IPS-15b (cell line): ENCODE results near the gene ADAMTS14.

Experiments
- H3K27me3 ChIP-seq: one replicate; pipeline ENCODE4 v1.6.1; 2013; ENCODE audit warnings: low read length; ENCODE audit not compliant: control insufficient read depth, insufficient read depth
- H3K36me3 ChIP-seq: one replicate; pipeline ENCODE4 v1.6.1; 2013; ENCODE audit warnings: low read length; ENCODE audit not compliant: control insufficient read depth, insufficient read depth
- H3K4me1 ChIP-seq: one replicate; pipeline ENCODE4 v1.6.1; 2013; ENCODE audit warnings: mild to moderate bottlenecking, low read length; ENCODE audit not compliant: control insufficient read depth, insufficient read depth
- H3K4me3 ChIP-seq: one replicate; pipeline ENCODE4 v1.5.1; 2013; ENCODE audit warnings: low read depth, low read length
- H3K9ac ChIP-seq: one replicate; pipeline ENCODE4 v1.6.1; 2013; ENCODE audit warnings: low read depth, mild to moderate bottlenecking, low read length
- H3K9me3 ChIP-seq: one replicate; pipeline ENCODE4 v1.6.1; 2013; ENCODE audit warnings: mild to moderate bottlenecking, low read length; ENCODE audit not compliant: control insufficient read depth, insufficient read depth

The ADAMTS14 gene

DNA sequence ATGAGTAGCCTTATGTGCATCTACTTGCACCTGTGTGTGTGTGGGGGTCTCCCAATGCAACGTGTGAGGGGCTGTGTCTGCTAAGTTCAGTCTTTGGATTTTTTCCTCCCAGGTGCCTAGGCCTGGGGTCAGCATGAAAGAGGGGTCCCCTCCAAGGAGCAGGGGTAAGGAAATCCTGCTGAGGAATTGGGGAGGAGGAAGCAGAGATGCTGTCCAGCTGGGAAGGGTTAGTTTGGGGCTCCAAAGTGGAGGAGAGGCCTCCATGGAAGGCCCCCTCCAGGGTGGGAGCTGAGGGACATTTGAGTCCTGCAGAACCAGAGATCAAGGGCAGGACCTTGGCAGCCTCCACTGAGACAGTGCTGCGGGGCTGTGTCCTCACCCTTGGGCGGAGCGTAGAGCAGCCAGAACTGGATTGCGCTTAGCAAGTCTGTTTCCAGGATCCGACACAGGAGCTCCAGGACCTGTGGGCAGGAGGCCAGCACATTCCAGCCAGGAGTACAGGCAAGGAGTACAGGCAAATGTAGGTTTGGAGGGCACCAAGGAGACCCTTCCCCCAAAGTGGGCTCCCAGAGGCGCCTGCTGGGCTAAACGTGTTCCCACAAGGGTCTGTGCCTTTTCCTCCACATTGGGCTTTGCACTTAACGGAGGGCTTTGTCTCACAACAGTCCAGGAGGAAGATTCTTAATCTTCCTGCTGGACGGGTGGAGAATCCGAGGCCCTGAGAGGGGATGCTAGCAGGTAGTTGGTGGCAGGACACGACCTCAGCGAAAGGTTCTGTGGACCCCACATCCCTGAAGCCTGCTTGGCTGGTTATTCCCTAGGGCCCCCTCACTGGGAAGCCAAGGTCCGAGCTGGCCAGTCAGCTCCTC is 102.7 kb downstream of the ADAMTS14 start:
- Histone ChIP-seq H3K4me3 (no peak overlapping the region), H3K9me3 (no peaks in the 10 kb centered on the region), H3K9ac (no peak overlapping the region), H3K36me3 (no peaks in the 10 kb centered on the region), H3K4me1 (no peaks in the 10 kb centered on the region), H3K27me3 (no peaks in the 10 kb centered on the region)

DNA sequence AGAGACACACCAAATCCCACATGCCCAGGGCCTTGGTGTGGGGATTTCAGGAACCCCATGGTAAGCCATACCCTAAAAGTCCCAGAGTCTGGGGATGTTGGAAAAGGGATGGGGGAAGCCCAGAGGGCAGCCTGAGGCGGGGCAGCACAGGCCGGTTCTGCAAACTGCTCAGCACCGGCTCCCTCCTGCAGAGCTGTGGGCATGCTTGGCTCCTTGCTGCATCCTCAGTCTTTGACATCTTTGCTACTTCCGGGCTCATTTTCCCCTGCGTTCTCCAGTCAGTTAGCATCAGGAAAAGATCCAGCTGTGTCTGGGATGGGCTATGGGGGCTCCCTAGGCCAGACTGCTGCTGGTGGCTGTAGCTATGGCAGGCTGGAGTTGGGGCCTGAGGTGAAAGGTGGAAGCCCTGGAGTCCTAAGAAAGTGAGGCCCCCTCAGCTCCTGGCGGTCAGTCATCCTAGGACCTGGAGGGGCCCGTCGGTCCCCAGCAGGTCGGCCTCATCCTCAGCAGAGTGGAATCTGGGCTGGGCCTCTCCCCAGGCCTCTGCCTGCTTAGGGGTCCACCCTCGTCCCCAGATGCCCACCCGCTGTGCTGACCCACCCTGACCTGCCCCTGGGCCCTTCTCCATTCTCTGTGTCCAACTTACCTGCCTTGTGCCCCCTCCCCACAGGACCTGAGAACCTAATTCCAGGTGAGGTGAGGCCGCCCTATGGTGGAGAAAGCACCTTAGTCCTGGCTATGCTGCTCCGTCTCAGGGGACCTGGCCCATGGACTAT is 103.6 kb downstream of the ADAMTS14 start:
- H3K4me3 ChIP-seq = no peak overlapping the region

GRCh38 chr10:70776455-70777005 is 104.2 kb downstream of the ADAMTS14 start:
- Histone ChIP-seq H3K9ac (no peak overlapping the region), H3K9me3 (no peaks in the 10 kb centered on the region), H3K36me3 (no peaks in the 10 kb centered on the region), H3K27me3 (no peaks in the 10 kb centered on the region), H3K4me3 (no peak overlapping the region), H3K4me1 (no peaks in the 10 kb centered on the region)

More for the DNA sequence above, 103.6 kb downstream of the ADAMTS14 start:
- no peak overlapping the region for H3K9ac ChIP-seq
- H3K4me1 ChIP-seq = no peaks in the 10 kb centered on the region
- H3K27me3 ChIP-seq = no peaks in the 10 kb centered on the region
- no peaks in the 10 kb centered on the region for H3K9me3 ChIP-seq
- no peaks in the 10 kb centered on the region for H3K36me3 ChIP-seq

DNA sequence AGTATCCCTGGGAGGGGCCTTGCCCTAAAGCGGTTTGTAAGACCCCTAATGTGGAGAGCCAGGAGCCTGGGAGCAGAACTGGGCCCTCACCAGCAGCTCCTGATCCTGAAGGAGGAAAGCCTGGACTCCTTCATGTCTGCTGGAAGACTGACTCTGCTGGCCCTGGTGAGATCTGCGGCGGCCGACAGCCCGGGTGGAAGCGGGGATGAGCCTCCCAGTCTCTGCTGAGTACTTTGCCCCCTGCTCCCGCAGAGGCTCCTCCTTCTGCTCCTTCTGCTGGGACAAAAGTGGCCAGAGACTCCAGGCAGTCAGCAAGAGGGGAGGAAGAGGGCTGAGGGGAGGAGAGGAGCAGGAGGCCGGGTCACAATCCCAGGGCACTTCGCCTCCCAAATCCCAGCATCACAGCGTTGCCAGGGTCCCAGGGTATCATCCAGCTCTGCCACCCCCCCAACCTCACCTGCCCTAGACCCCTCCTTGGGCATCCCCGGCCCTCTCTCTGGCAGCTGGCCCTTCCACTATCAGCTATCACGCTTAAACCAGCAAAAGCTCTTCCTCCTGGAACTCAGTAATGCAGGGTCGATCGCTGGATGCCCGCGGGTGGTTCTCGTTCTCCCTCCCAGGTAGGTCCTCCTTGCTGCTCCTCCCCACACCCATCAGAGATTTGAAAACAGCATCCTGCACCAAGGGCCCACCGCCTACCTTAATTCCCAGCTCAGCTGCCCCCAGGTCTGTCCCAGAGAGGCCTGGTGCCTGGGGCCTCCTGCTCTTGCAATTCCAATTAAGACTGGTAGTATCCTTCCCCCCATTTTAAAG is 105.0 kb downstream of the ADAMTS14 start:
- no peaks in the 10 kb centered on the region for H3K36me3 ChIP-seq
- H3K9me3 ChIP-seq = no peaks in the 10 kb centered on the region
- no peak overlapping the region for H3K9ac ChIP-seq
- no peak overlapping the region for H3K4me3 ChIP-seq
- H3K27me3 ChIP-seq = no peaks in the 10 kb centered on the region
- H3K4me1 ChIP-seq = no peaks in the 10 kb centered on the region

- Histone ChIP-seq H3K9ac (no peak overlapping the region), H3K36me3 (no peaks in the 10 kb centered on the region), H3K4me3 (no peak overlapping the region), H3K4me1 (no peaks in the 10 kb centered on the region), H3K27me3 (no peaks in the 10 kb centered on the region), H3K9me3 (no peaks in the 10 kb centered on the region)
These were observed 106.1 kb downstream of the ADAMTS14 start for GRCh38 chr10:70778267-70778924.

- Histone ChIP-seq H3K9ac (no peak overlapping the region), H3K36me3 (no peaks in the 10 kb centered on the region), H3K9me3 (no peaks in the 10 kb centered on the region), H3K4me3 (no peak overlapping the region), H3K27me3 (no peaks in the 10 kb centered on the region), H3K4me1 (no peaks in the 10 kb centered on the region)
These were observed 106.8 kb downstream of the ADAMTS14 start for GRCh38 chr10:70779088-70779487.

GRCh38 chr10:70779511-70780369 is 107.4 kb downstream of the ADAMTS14 start:
- Histone ChIP-seq H3K27me3 (no peaks in the 10 kb centered on the region), H3K9ac (no peak overlapping the region), H3K4me1 (no peaks in the 10 kb centered on the region), H3K36me3 (no peaks in the 10 kb centered on the region), H3K4me3 (no peak overlapping the region), H3K9me3 (no peaks in the 10 kb centered on the region)

DNA sequence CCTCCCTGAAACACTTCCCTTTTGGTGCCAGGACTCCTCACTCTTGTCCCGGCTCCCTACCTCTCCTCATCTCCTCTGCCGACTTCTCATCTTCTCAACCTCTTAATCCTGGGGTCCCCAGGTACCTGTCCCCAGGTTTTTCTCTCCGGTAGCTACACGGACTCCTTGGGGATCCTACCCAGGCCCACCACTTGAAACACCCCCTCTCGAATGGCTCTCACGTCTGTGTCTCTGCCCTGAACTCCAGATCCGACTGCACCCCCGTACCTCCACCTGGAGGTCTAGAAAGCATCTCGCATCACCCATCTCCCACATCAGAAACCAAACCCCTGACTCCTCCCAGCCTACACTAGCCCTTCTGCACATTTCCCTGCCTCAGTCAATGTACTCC is 108.1 kb downstream of the ADAMTS14 start:
- Histone ChIP-seq H3K9me3 (no peaks in the 10 kb centered on the region), H3K27me3 (no peaks in the 10 kb centered on the region), H3K4me3 (no peak overlapping the region), H3K4me1 (no peaks in the 10 kb centered on the region), H3K36me3 (no peaks in the 10 kb centered on the region), H3K9ac (no peak overlapping the region)

- Histone ChIP-seq H3K36me3 (no peaks in the 10 kb centered on the region), H3K9me3 (no peaks in the 10 kb centered on the region), H3K4me3 (no peak overlapping the region), H3K27me3 (no peaks in the 10 kb centered on the region), H3K9ac (no peak overlapping the region), H3K4me1 (no peaks in the 10 kb centered on the region)
These were observed 108.5 kb downstream of the ADAMTS14 start for GRCh38 chr10:70780772-70781171.

DNA sequence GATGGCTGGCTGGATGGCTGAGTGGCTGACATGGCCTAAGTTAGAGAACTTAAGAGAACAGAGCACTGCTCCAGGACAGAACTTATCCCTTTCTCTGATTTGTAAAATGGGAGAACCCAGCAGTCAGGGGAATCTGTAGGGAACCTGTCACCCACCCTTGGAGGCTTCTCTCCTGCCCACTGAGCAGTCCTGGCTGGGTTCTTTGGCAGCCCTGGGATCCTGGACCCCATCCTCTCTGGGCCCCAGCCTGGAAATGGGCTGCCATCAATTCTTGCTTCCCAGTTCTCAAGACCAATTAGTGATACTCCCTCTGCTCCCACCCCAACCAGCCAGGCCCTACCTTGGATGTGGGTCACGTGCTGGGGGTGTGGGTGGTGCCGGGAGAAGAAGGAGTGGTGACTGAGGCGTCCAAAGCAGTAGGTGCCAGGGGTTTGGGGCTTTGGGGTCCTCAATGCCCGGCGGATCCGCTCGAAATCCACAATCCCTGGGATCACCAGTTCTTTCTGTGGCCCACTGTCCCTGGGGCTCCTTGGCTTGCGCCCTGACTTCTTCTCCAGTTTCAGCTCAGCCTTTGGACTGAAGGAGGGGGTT is 109.2 kb downstream of the ADAMTS14 start:
- Histone ChIP-seq H3K4me3 (no peak overlapping the region), H3K9ac (no peak overlapping the region), H3K9me3 (no peaks in the 10 kb centered on the region), H3K4me1 (no peaks in the 10 kb centered on the region), H3K36me3 (no peaks in the 10 kb centered on the region), H3K27me3 (no peaks in the 10 kb centered on the region)
